Ishikawa (cell line): Measurements from ENCODE around the gene SOX30.

ENCODE experiments used
- CEBPB ChIP-seq: IDR thresholded peaks from 2 replicates; pipeline ENCODE4 v1.6.1; 2012
- CREB1 ChIP-seq: IDR thresholded peaks from 2 replicates; pipeline ENCODE4 v1.6.1; 2012; ENCODE audit warnings: low read depth
- EGR1 ChIP-seq: IDR thresholded peaks from 2 replicates; pipeline ENCODE4 v1.6.1; 2012
- EP300 ChIP-seq: IDR thresholded peaks from 2 replicates; pipeline ENCODE4 v1.6.1; 2012; ENCODE audit warnings: borderline replicate concordance
- FOXM1 ChIP-seq: IDR thresholded peaks from 2 replicates; pipeline ENCODE4 v1.6.1; 2012; ENCODE audit warnings: low read depth, borderline replicate concordance
- MAX ChIP-seq: IDR thresholded peaks from 2 replicates; pipeline ENCODE4 v1.6.1; 2012
- NFIC ChIP-seq: IDR thresholded peaks from 2 replicates; pipeline ENCODE4 v1.6.1; 2012
- RAD21 ChIP-seq: IDR thresholded peaks from 2 replicates; pipeline ENCODE4 v1.6.1; 2012; ENCODE audit warnings: low read depth
- REST ChIP-seq: IDR thresholded peaks from 2 replicates; pipeline ENCODE4 v1.6.1; 2012; ENCODE audit warnings: low read depth, mild to moderate bottlenecking
- TAF1 ChIP-seq: IDR thresholded peaks from 2 replicates; pipeline ENCODE4 v1.6.1; 2012; ENCODE audit warnings: low read depth, mild to moderate bottlenecking
- TCF12 ChIP-seq: IDR thresholded peaks from 2 replicates; pipeline ENCODE4 v1.6.1; 2012; ENCODE audit warnings: low read depth
- TEAD4 ChIP-seq: IDR thresholded peaks from 2 replicates; pipeline ENCODE4 v1.6.1; 2012
- USF1 ChIP-seq: IDR thresholded peaks from 2 replicates; pipeline ENCODE4 v1.6.1; 2012
- YY1 ChIP-seq: IDR thresholded peaks from 2 replicates; pipeline ENCODE4 v1.6.1; 2012; ENCODE audit warnings: low read depth
- ZBTB7A ChIP-seq: IDR thresholded peaks from 2 replicates; pipeline ENCODE4 v1.6.1; 2012; ENCODE audit warnings: low read depth

The SOX30 gene

DNA sequence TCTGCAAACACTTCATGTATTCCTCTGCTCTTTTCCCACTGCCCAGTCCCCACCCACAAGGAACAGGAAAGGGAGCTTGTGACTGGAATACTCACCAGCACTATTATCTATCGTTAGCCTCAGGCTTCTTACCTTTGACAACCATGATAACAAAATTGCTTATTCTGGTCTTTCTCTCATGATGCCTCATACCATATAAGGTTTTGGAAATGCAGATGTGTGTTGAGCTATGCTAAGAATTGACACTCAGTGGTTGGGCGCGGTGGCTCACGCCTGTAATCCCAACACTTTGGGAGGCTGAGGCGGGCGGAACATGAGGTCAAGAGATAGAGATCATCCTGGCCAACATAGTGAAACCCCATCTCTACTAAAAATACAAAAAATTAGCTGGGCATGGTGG, 25.4 kb downstream of the SOX30 start:
- no peak for TF ChIP-seq RAD21
- TF ChIP-seq YY1: no peak
- no peak for TF ChIP-seq TCF12
- no peak for TF ChIP-seq EP300
- TF ChIP-seq EGR1: no peak

- no peak for TF ChIP-seq EGR1
- TF ChIP-seq TCF12: no peak
- no peak for TF ChIP-seq REST
- TF ChIP-seq USF1: no peak
- TF ChIP-seq ZBTB7A: no peak
- no peak for TF ChIP-seq RAD21
- TF ChIP-seq TEAD4: no peak
- TF ChIP-seq CEBPB: no peak
- TF ChIP-seq YY1: no peak
- TF ChIP-seq CREB1: no peak
- no peak for TF ChIP-seq FOXM1
- no peak for TF ChIP-seq NFIC
- no peak for TF ChIP-seq MAX
Measured at GRCh38 chr5:157624144-157624543, 28.1 kb downstream of the SOX30 start.

DNA sequence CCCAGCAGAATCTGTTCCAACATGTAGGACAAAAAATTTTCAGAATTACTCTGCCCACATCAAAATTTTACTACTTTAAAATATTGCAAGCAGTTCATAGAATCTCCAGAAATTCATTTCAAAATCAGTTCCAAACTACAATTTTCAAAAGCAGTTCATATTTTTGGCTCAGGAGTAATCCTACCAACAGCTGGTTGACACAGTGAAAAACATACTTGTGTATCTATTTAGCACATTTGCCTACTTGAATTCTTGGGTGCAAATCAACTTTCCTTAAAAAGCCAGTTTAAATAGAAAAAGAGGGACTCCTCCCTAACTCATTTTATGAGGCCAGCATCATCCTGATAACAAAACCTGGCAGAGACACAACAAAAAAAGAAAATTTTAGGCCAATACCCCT, 31.5 kb downstream of the SOX30 start:
- TF ChIP-seq USF1: no peak
- TF ChIP-seq MAX: no peak
- no peak for TF ChIP-seq CEBPB
- no peak for TF ChIP-seq REST
- TF ChIP-seq ZBTB7A: no peak
- TF ChIP-seq TEAD4: no peak
- no peak for TF ChIP-seq FOXM1
- TF ChIP-seq TCF12: no peak
- TF ChIP-seq EP300: no peak
- no peak for TF ChIP-seq TAF1
- no peak for TF ChIP-seq YY1
- no peak for TF ChIP-seq EGR1
- TF ChIP-seq RAD21: no peak
- TF ChIP-seq CREB1: no peak
- no peak for TF ChIP-seq NFIC

GRCh38 chr5:157618191-157618765, 34.0 kb downstream of the SOX30 start:
- TF ChIP-seq TEAD4 (no peak), EP300 (no peak), MAX (no peak), REST (no peak), CREB1 (no peak), ZBTB7A (no peak), TAF1 (no peak), USF1 (no peak)
